PFSK-1 (cell line): ENCODE data around the gene CD8B2.

ENCODE experiments used
- POLR2AphosphoS5 ChIP-seq: IDR thresholded peaks from 2 replicates; pipeline ENCODE4 v1.6.1; 2012; ENCODE audit warnings: low read depth, mild to moderate bottlenecking, control low read depth, low read length, moderate library complexity
- SIN3A ChIP-seq: IDR thresholded peaks from 2 replicates; pipeline ENCODE4 v1.6.1; 2012; ENCODE audit warnings: mild to moderate bottlenecking, low read length, moderate library complexity, borderline replicate concordance; ENCODE audit not compliant: insufficient read depth
- TAF1 ChIP-seq: IDR thresholded peaks from 2 replicates; pipeline ENCODE4 v1.6.1; 2012; ENCODE audit warnings: low read length, control low read depth, borderline replicate concordance; ENCODE audit not compliant: insufficient read depth
- TF ChIP-seq, protein P1 (sequence below), 2 experiments: IDR thresholded peaks; 2 replicates each; pipeline versions ENCODE4 v1.6.1 to v1.8.0; 2011 to 2012; ENCODE audit warnings: low read depth in 2 of 2, low read length in 2 of 2, control low read depth in 1 of 2, inconsistent platforms in 1 of 2, mild to moderate bottlenecking in 1 of 2, moderate library complexity in 1 of 2; ENCODE audit not compliant: insufficient read depth in 1 of 2

GRCh38 chr2:106545007-106545406 lies 57.8 kb downstream of the CD8B2 start:
- TF ChIP-seq TAF1 (no peak), SIN3A (no peak), POLR2AphosphoS5 (no peak)
- TF ChIP-seq, protein P1, sequence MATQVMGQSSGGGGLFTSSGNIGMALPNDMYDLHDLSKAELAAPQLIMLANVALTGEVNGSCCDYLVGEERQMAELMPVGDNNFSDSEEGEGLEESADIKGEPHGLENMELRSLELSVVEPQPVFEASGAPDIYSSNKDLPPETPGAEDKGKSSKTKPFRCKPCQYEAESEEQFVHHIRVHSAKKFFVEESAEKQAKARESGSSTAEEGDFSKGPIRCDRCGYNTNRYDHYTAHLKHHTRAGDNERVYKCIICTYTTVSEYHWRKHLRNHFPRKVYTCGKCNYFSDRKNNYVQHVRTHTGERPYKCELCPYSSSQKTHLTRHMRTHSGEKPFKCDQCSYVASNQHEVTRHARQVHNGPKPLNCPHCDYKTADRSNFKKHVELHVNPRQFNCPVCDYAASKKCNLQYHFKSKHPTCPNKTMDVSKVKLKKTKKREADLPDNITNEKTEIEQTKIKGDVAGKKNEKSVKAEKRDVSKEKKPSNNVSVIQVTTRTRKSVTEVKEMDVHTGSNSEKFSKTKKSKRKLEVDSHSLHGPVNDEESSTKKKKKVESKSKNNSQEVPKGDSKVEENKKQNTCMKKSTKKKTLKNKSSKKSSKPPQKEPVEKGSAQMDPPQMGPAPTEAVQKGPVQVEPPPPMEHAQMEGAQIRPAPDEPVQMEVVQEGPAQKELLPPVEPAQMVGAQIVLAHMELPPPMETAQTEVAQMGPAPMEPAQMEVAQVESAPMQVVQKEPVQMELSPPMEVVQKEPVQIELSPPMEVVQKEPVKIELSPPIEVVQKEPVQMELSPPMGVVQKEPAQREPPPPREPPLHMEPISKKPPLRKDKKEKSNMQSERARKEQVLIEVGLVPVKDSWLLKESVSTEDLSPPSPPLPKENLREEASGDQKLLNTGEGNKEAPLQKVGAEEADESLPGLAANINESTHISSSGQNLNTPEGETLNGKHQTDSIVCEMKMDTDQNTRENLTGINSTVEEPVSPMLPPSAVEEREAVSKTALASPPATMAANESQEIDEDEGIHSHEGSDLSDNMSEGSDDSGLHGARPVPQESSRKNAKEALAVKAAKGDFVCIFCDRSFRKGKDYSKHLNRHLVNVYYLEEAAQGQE (IDR thresholded peaks at IDR 0.05; ENCODE audit: insufficient read depth in 1 of 2, low read depth in 2 of 2, low read length in 2 of 2) = no peak
